Measurements from ENCODE around the gene TRAPPC10. TPM values are rescaled to one million over a fixed set of nuclear protein-coding genes. Genes with fewer than 3 reads are reported as not detected.

Gene TRAPPC10
- total RNA-seq, 6 experiments from 2014 or later, result 15.4 to 25.6 (median 18.4) TPM

- H3K4me1 ChIP-seq, result peaks cover 0 to 15% (median 6%) of the 10 kb centered on the region in 4 donors
- no peak overlapping the region for H3K4me3 ChIP-seq
- no peak for ATAC-seq
- no peak overlapping the region for H3K27ac ChIP-seq
- no peak for DNase-seq
- intact Hi-C loops (cut with DNase I), result no loop called here
- H3K27me3 ChIP-seq, result no peaks in the 10 kb centered on the region
- no peaks in the 10 kb centered on the region for H3K9me3 ChIP-seq
- peaks cover 0 to 10% (median 0%) of the 10 kb centered on the region in 4 donors for H3K36me3 ChIP-seq
- 86% methylated on average over 2 of the region's 5 CpGs for WGBS (ENCODE audit: insufficient coverage, low coverage, low lambda C conversion rate, missing lambda C conversion rate)
- no peak for TF ChIP-seq POLR2A (IDR thresholded peaks at IDR 0.05)
These were observed 37.1 kb downstream of the TRAPPC10 start for GRCh38 chr21:44049182-44049581.

GRCh38 chr21:44049606-44050005 is 37.5 kb downstream of the TRAPPC10 start:
- no peak for DNase-seq
- H3K4me3 ChIP-seq, result no peak overlapping the region
- H3K9me3 ChIP-seq, result no peaks in the 10 kb centered on the region
- peak in 1 of 4 donors; percentile 29 for ATAC-seq
- TF ChIP-seq POLR2A (IDR thresholded peaks at IDR 0.05), result no peak
- no peak for TF ChIP-seq CTCF (IDR thresholded peaks at IDR 0.05)
- H3K36me3 ChIP-seq, result peaks cover 0 to 10% (median 0%) of the 10 kb centered on the region in 4 donors
- no peak overlapping the region for H3K27ac ChIP-seq
- peaks cover 0 to 15% (median 6%) of the 10 kb centered on the region in 4 donors for H3K4me1 ChIP-seq
- intact Hi-C loops (cut with DNase I), result no loop called here
- WGBS (ENCODE audit: insufficient coverage, low coverage, low lambda C conversion rate, missing lambda C conversion rate), result 100% methylated on average over 2 of the region's 3 CpGs
- H3K27me3 ChIP-seq, result no peaks in the 10 kb centered on the region

GRCh38 chr21:44050276-44050675 is 38.2 kb downstream of the TRAPPC10 start:
- WGBS (ENCODE audit: insufficient coverage, low coverage, low lambda C conversion rate, missing lambda C conversion rate), result 100% methylated on average over 1 of the region's 5 CpGs
- H3K27ac ChIP-seq, result no peak overlapping the region
- H3K36me3 ChIP-seq, result peaks cover 0 to 12% (median 0%) of the 10 kb centered on the region in 4 donors

GRCh38 chr21:44051462-44051941 is 39.4 kb downstream of the TRAPPC10 start:
- Histone ChIP-seq H3K4me3 (no peak overlapping the region), H3K27me3 (no peaks in the 10 kb centered on the region), H3K27ac (peak overlapping the region in 1 of 3 donors; percentile 4), H3K4me1 (peaks cover 0 to 15% (median 6%) of the 10 kb centered on the region in 4 donors), H3K9me3 (no peaks in the 10 kb centered on the region), H3K36me3 (peaks cover 0 to 25% (median 4%) of the 10 kb centered on the region in 4 donors)
- peak in 2 of 3 donors; percentile 30 to 51 for DNase-seq
- 29% methylated on average over 1 of the region's 11 CpGs for WGBS (ENCODE audit: insufficient coverage, low coverage, low lambda C conversion rate, missing lambda C conversion rate)
- no peak for TF ChIP-seq POLR2A (IDR thresholded peaks at IDR 0.05)
- no peak for TF ChIP-seq CTCF (IDR thresholded peaks at IDR 0.05)
- peak; percentile 27 to 70 (median 60) for ATAC-seq
- intact Hi-C loops (cut with DNase I), result no loop called here

More at GRCh38 chr21:44050276-44050675, 38.2 kb downstream of the TRAPPC10 start:
- no peak for TF ChIP-seq POLR2A (IDR thresholded peaks at IDR 0.05)
- TF ChIP-seq CTCF (IDR thresholded peaks at IDR 0.05), result no peak
- no peaks in the 10 kb centered on the region for H3K9me3 ChIP-seq
- H3K4me1 ChIP-seq, result peaks cover 0 to 15% (median 6%) of the 10 kb centered on the region in 4 donors
- no peak overlapping the region for H3K4me3 ChIP-seq
- H3K27me3 ChIP-seq, result no peaks in the 10 kb centered on the region
- peak in 1 of 4 donors; percentile 39 for ATAC-seq
- DNase-seq, result no peak
- intact Hi-C loops (cut with DNase I), result no loop called here

- Histone ChIP-seq H3K36me3 (peaks cover 0 to 29% (median 4%) of the 10 kb centered on the region in 4 donors), H3K27ac (peak overlapping the region in 1 of 3 donors; percentile 4), H3K4me1 (peaks cover 0 to 15% (median 6%) of the 10 kb centered on the region in 4 donors), H3K4me3 (no peak overlapping the region), H3K9me3 (no peaks in the 10 kb centered on the region), H3K27me3 (no peaks in the 10 kb centered on the region)
- TF ChIP-seq POLR2A (IDR thresholded peaks at IDR 0.05) (no peak), CTCF (IDR thresholded peaks at IDR 0.05) (no peak)
- 66% methylated on average over 8 of the region's 14 CpGs for WGBS (ENCODE audit: insufficient coverage, low coverage, low lambda C conversion rate, missing lambda C conversion rate)
- intact Hi-C loops (cut with DNase I), result no loop called here
- peak in 1 of 3 donors; percentile 37 for DNase-seq
- ATAC-seq, result peak; percentile 20 to 64 (median 42)
These were observed 40.1 kb downstream of the TRAPPC10 start for GRCh38 chr21:44052071-44052829.
